A673 (cell line): ENCODE data around the gene CNOT2. TPM values are rescaled to one million over a fixed set of nuclear protein-coding genes. Genes with fewer than 3 reads are reported as not detected.

Experiments used
- BruUV-seq: library from RNA; stranded (reverse); fragments of 400-500 nt; replicated peaks from 2 replicates; lab custom pipeline; 2021; lab: Mats Ljungman, UMichigan
- CTCF ChIA-PET: fragments of 300-600 bp; sonication (Branson Sonifier 250); formaldehyde crosslinking; loops from one replicate; lab custom pipeline; 2022; ENCODE audit warnings: antibody characterized with exemption; lab: Charles Lee
- POLR2A ChIA-PET: fragments of 300-600 bp; sonication (Branson Sonifier 250); formaldehyde crosslinking; loops from one replicate; lab custom pipeline; 2022; ENCODE audit warnings: antibody characterized with exemption; ENCODE audit not compliant: low non-redundant PET; lab: Charles Lee
- DNase-seq: peaks from one replicate; pipeline ENCODE4 v3.0.0-alpha.2; 2015; ENCODE audit warnings: low spot score
- H3K27ac ChIP-seq: fragments of 200-600 bp; sonication (generic); 2 replicates; pipeline ENCODE4 v1.5.1; 2016; ENCODE audit warnings: mixed run types, low read depth, mild to moderate bottlenecking, mixed read lengths, antibody characterized with exemption, low read length; ENCODE audit not compliant: poor library complexity, severe bottlenecking
- H3K27me3 ChIP-seq: fragments of 200-600 bp; sonication (generic); replicated peaks from 2 replicates; pipeline ENCODE4 v1.6.1; 2017; ENCODE audit warnings: mixed run types, low read depth, mild to moderate bottlenecking, mixed read lengths, antibody characterized with exemption, low read length; ENCODE audit not compliant: insufficient read depth, poor library complexity
- H3K36me3 ChIP-seq: fragments of 200-600 bp; sonication (generic); 2 replicates; pipeline ENCODE4 v1.6.1; 2016; ENCODE audit warnings: mixed run types, mild to moderate bottlenecking, mixed read lengths, antibody characterized with exemption, low read length; ENCODE audit not compliant: insufficient read depth, poor library complexity, severe bottlenecking
- H3K4me1 ChIP-seq: fragments of 200-600 bp; sonication (generic); 2 replicates; pipeline ENCODE4 v1.6.1; 2017; ENCODE audit warnings: mixed run types, mild to moderate bottlenecking, mixed read lengths, antibody characterized with exemption, low read length; ENCODE audit not compliant: insufficient read depth, poor library complexity, severe bottlenecking
- H3K4me3 ChIP-seq: fragments of 200-600 bp; sonication (generic); 2 replicates; pipeline ENCODE4 v1.5.1; 2016; ENCODE audit warnings: low read depth, mixed run types, mild to moderate bottlenecking, mixed read lengths, low read length; ENCODE audit not compliant: poor library complexity, severe bottlenecking
- H3K9me3 ChIP-seq: fragments of 200-600 bp; sonication (generic); 2 replicates; pipeline ENCODE4 v1.6.1; 2016; ENCODE audit warnings: mixed run types, low read depth, mild to moderate bottlenecking, mixed read lengths, antibody characterized with exemption, low read length; ENCODE audit not compliant: poor library complexity, severe bottlenecking
- EZH2 ChIP-seq: fragments of 200-600 bp; sonication (generic); IDR thresholded peaks from 2 replicates; pipeline ENCODE4 v1.6.1; 2017; ENCODE audit warnings: borderline replicate concordance, low read depth, mild to moderate bottlenecking, mixed read lengths, antibody characterized with exemption, low read length; ENCODE audit not compliant: poor library complexity, severe bottlenecking
- intact Hi-C: fragments of 100-400 bp; cut with micrococcal nuclease; formaldehyde crosslinking; loops from one replicate; pipeline ENCODE4 v1.10.0; 2022; ENCODE audit not compliant: unreplicated experiment
- total RNA-seq: library from RNA; stranded (reverse); gene quantifications from 2 replicates; pipeline ENCODE4 v1.2.3, GENCODE V29; 2021
- TF ChIP-seq, protein P1 (sequence below): fragments of 300-800, 200-600 bp; sonication (generic); conservative IDR thresholded peaks from 2 replicates; pipeline ENCODE4 v1.5.1; 2017; ENCODE audit warnings: low read depth, mild to moderate bottlenecking, antibody characterized with exemption, low read length, moderate library complexity, mixed read lengths

CNOT2 gene
- total RNA-seq, 1 experiment from 2014 or later = 89.0 TPM

- no peak for DNase-seq
- ChIA-PET POLR2A (no interaction called here), CTCF (no interaction called here)
- no TSS peak for BruUV-seq
- intact Hi-C loops = no loop called here
- peaks cover 56% of the 10 kb centered on the region for H3K4me1 ChIP-seq
- no peak for TF ChIP-seq EZH2
- TF ChIP-seq, protein P1, sequence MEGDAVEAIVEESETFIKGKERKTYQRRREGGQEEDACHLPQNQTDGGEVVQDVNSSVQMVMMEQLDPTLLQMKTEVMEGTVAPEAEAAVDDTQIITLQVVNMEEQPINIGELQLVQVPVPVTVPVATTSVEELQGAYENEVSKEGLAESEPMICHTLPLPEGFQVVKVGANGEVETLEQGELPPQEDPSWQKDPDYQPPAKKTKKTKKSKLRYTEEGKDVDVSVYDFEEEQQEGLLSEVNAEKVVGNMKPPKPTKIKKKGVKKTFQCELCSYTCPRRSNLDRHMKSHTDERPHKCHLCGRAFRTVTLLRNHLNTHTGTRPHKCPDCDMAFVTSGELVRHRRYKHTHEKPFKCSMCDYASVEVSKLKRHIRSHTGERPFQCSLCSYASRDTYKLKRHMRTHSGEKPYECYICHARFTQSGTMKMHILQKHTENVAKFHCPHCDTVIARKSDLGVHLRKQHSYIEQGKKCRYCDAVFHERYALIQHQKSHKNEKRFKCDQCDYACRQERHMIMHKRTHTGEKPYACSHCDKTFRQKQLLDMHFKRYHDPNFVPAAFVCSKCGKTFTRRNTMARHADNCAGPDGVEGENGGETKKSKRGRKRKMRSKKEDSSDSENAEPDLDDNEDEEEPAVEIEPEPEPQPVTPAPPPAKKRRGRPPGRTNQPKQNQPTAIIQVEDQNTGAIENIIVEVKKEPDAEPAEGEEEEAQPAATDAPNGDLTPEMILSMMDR = no peak
- H3K27me3 ChIP-seq = no peaks in the 10 kb centered on the region
- peaks cover 5% of the 10 kb centered on the region for H3K36me3 ChIP-seq
- no peaks in the 10 kb centered on the region for H3K9me3 ChIP-seq
- H3K4me3 ChIP-seq = no peak overlapping the region
- H3K27ac ChIP-seq = peak overlapping the region; percentile 71
These were observed 11.6 kb downstream of the CNOT2 start for GRCh38 chr12:70254846-70255245.

DNA sequence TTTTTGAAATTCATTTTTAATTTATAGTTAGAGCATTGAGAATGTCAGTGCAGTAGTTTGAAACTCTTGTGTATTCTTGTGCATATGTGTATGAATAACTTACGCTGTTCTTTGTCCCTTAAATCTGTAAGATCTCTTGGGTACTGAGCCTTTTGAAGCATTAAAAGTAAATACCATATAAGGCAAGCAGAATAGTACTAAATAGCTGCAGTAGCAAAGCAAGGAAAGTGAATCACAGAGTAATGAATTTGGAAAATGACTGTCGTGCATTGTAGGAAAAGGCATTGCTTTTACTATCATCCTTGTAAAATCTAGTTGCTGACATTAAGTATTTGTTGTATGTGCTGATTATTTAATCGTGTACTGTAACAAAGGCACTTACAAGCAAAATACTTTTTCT lies 12.1 kb downstream of the CNOT2 start:
- Histone ChIP-seq H3K36me3 (peaks cover 5% of the 10 kb centered on the region), H3K27ac (peak overlapping the region; percentile 71), H3K4me1 (peaks cover 56% of the 10 kb centered on the region), H3K27me3 (no peaks in the 10 kb centered on the region), H3K4me3 (no peak overlapping the region), H3K9me3 (no peaks in the 10 kb centered on the region)
- intact Hi-C loops = no loop called here
- POLR2A ChIA-PET = no interaction called here
- peak; percentile 32 for DNase-seq
- no TSS peak for BruUV-seq
- TF ChIP-seq, protein P1 = no peak
- TF ChIP-seq EZH2 = no peak
- CTCF ChIA-PET = no interaction called here

- intact Hi-C loops = no loop called here
- peaks cover 27% of the 10 kb centered on the region for H3K4me1 ChIP-seq
- POLR2A ChIA-PET = no interaction called here
- DNase-seq = no peak
- BruUV-seq = TSS peak; percentile 3
- H3K27me3 ChIP-seq = no peaks in the 10 kb centered on the region
- H3K36me3 ChIP-seq = peaks cover 4% of the 10 kb centered on the region
- H3K27ac ChIP-seq = no peak overlapping the region
- peaks cover 3% of the 10 kb centered on the region for H3K9me3 ChIP-seq
- no peak overlapping the region for H3K4me3 ChIP-seq
- TF ChIP-seq, protein P1 = no peak
- no peak for TF ChIP-seq EZH2
- CTCF ChIA-PET = no interaction called here
These were observed 15.6 kb downstream of the CNOT2 start for GRCh38 chr12:70258605-70259403.
